Measurements from ENCODE around the gene MTX1. TPM values are rescaled to one million over a fixed set of nuclear protein-coding genes. Genes with fewer than 3 reads are reported as not detected.
"Not testable (repeated sequence)": the region's sequence is repeated elsewhere in the genome, so short reads cannot be mapped to it uniquely, and the experiment has no call there.

Gene MTX1
- total RNA-seq, 6 donors from 2014 or later: 23.0 to 68.4 (median 37.4) TPM

GRCh38 chr1:155187456-155187891 is 21.0 kb upstream of the MTX1 start:
- Histone ChIP-seq H3K4me1 (peaks cover 11 to 26% (median 16%) of the 10 kb centered on the region in 4 donors), H3K9me3 (no peaks in the 10 kb centered on the region), H3K4me3 (peak overlapping the region in 3 of 4 donors; percentile 23 to 50 (median 40)), H3K27ac (peak overlapping the region; percentile 44 to 84 (median 74)), H3K27me3 (no peaks in the 10 kb centered on the region), H3K36me3 (no peaks in the 10 kb centered on the region)
- TF ChIP-seq POLR2AphosphoS5 (IDR thresholded peaks at IDR 0.05): no peak
- TF ChIP-seq, protein P1, sequence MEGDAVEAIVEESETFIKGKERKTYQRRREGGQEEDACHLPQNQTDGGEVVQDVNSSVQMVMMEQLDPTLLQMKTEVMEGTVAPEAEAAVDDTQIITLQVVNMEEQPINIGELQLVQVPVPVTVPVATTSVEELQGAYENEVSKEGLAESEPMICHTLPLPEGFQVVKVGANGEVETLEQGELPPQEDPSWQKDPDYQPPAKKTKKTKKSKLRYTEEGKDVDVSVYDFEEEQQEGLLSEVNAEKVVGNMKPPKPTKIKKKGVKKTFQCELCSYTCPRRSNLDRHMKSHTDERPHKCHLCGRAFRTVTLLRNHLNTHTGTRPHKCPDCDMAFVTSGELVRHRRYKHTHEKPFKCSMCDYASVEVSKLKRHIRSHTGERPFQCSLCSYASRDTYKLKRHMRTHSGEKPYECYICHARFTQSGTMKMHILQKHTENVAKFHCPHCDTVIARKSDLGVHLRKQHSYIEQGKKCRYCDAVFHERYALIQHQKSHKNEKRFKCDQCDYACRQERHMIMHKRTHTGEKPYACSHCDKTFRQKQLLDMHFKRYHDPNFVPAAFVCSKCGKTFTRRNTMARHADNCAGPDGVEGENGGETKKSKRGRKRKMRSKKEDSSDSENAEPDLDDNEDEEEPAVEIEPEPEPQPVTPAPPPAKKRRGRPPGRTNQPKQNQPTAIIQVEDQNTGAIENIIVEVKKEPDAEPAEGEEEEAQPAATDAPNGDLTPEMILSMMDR (IDR thresholded peaks at IDR 0.05): peak in 1 of 6 experiments; percentile 1
- no peak for TF ChIP-seq EP300 (IDR thresholded peaks at IDR 0.05)
- TF ChIP-seq POLR2A (IDR thresholded peaks at IDR 0.05): peak in 1 of 4 donors; percentile 40
- DNase-seq: no peak
- 66 to 93% methylated on average over 3 to 16 of the region's 16 CpGs for WGBS, 2 donors
- ATAC-seq (ENCODE audit: low FRiP score in 2 of 2): peak in 1 of 2 donors; percentile 5

DNA sequence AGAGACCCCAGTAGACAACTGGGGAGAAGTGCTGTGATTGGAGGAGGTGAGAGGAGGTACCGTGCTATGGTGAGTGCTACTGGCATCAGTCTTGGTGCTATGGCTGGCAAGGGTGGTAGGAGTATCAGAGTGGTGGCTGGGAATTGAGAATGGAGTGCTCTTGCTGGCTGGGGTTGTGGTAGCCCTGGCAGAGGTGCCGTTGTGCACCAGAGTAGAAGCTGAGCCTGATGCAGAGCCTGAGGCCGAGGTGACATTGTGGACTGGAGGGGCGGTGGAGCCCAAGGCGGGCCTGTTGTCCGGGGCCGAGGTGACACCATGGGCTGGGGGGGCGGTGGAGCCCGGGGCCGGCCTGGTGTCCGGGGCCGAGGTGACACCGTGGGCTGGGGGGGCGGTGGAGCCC is 20.2 kb upstream of the MTX1 start:
- 71 to 83% methylated on average over 7 to 9 of the region's 14 CpGs for WGBS, 2 donors
- H3K4me3 ChIP-seq: peak overlapping the region in 3 of 4 donors; percentile 23 to 50 (median 40)
- peak overlapping the region in 3 of 4 donors; percentile 67 to 84 (median 81) for H3K27ac ChIP-seq
- no peak for ATAC-seq (ENCODE audit: low FRiP score in 2 of 2)
- H3K4me1 ChIP-seq: peaks cover 17 to 34% (median 22%) of the 10 kb centered on the region in 4 donors
- no peaks in the 10 kb centered on the region for H3K9me3 ChIP-seq
- DNase-seq: no peak
- no peaks in the 10 kb centered on the region for H3K27me3 ChIP-seq
- TF ChIP-seq, protein P1 (IDR thresholded peaks at IDR 0.05): no peak
- TF ChIP-seq POLR2A (IDR thresholded peaks at IDR 0.05) (peak in 1 of 4 donors; percentile 35), POLR2AphosphoS5 (IDR thresholded peaks at IDR 0.05) (no peak)
- no peaks in the 10 kb centered on the region for H3K36me3 ChIP-seq

DNA sequence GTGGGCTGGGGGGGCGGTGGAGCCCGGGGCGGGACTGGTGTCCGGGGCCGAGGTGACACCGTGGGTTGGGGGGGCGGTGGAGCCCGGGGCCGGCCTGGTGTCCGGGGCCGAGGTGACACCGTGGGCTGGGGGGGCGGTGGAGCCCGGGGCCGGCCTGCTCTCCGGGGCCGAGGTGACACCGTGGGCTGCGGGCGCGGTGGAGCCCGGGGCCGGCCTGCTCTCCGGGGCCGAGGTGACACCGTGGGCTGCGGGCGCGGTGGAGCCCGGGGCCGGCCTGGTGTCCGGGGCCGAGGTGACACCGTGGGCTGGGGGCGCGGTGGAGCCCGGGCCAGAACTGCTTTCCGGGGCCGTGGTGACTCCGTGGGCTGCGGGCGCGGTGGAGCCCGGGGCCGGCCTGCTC is 18.6 kb upstream of the MTX1 start:
- H3K4me1 ChIP-seq: peaks cover 29 to 47% (median 35%) of the 10 kb centered on the region in 4 donors
- not testable (repeated sequence) for H3K27me3 ChIP-seq; H3K9me3 ChIP-seq; H3K36me3 ChIP-seq; ATAC-seq (ENCODE audit: low FRiP score in 2 of 2)
- peak overlapping the region in 2 of 4 donors; percentile 77 to 81 for H3K27ac ChIP-seq
- peak overlapping the region in 3 of 4 donors; percentile 32 to 48 (median 44) for H3K4me3 ChIP-seq
- peak in 1 of 2 donors; percentile 87 for DNase-seq
- 65% methylated on average over 13 of the region's 45 CpGs; no CpG with 5 or more reads in 1 of the 2 donors for WGBS, 2 donors

DNA sequence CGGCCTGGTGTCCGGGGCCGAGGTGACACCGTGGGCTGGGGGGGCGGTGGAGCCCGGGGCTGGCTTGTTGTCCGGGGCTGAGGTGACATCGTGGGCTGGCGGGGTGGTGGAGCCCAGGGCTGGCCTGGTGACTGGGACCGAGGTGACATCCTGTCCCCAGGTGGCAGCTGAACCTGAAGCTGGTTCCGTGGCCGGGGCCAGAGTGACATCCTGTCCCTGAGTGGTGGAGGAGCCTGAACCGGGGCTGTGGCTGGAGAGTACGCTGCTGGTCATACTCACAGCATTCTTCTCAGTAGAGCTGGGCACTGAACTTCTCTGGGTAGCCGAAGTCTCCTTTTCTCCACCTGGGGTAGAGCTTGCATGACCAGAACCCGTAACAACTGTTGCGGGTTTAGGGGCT is 16.6 kb upstream of the MTX1 start:
- ATAC-seq (ENCODE audit: low FRiP score in 2 of 2) (no peak), DNase-seq (peak; percentile 41 to 82)
- H3K36me3 ChIP-seq: peaks cover 0 to under 1% (median 0%) of the 10 kb centered on the region in 4 donors
- no peaks in the 10 kb centered on the region for H3K9me3 ChIP-seq
- peaks cover 23 to 34% (median 27%) of the 10 kb centered on the region in 4 donors for H3K4me1 ChIP-seq
- H3K27me3 ChIP-seq: no peaks in the 10 kb centered on the region
- peak in 1 of 4 donors; percentile 6 for TF ChIP-seq POLR2A (IDR thresholded peaks at IDR 0.05)
- TF ChIP-seq POLR2AphosphoS5 (IDR thresholded peaks at IDR 0.05): no peak
- TF ChIP-seq, protein P1 (IDR thresholded peaks at IDR 0.05): no peak
- no peak for TF ChIP-seq EP300 (IDR thresholded peaks at IDR 0.05)
- H3K4me3 ChIP-seq: peak overlapping the region in 3 of 4 donors; percentile 58 to 69 (median 58)
- WGBS, 2 donors: 63 to 87% methylated on average over 9 to 14 of the region's 17 CpGs
- H3K27ac ChIP-seq: peak overlapping the region; percentile 90 to 96 (median 91)

GRCh38 chr1:155192346-155193274 is 15.9 kb upstream of the MTX1 start:
- no peaks in the 10 kb centered on the region for H3K27me3 ChIP-seq
- WGBS, 2 donors: 34 to 39% methylated on average over 14 to 16 of the region's 20 CpGs
- ATAC-seq (ENCODE audit: low FRiP score in 2 of 2) (peak; percentile 33 to 89), DNase-seq (peak; percentile 80 to 88)
- peak overlapping the region; percentile 90 to 96 (median 91) for H3K27ac ChIP-seq
- TF ChIP-seq POLR2A (IDR thresholded peaks at IDR 0.05): peak in 2 of 4 donors; percentile 74 to 85
- TF ChIP-seq POLR2AphosphoS5 (IDR thresholded peaks at IDR 0.05): peak; percentile 64 to 70
- peak in 1 of 4 donors; percentile 41 for TF ChIP-seq EP300 (IDR thresholded peaks at IDR 0.05)
- TF ChIP-seq, protein P1 (IDR thresholded peaks at IDR 0.05): no peak
- H3K9me3 ChIP-seq: no peaks in the 10 kb centered on the region
- H3K4me1 ChIP-seq: peaks cover 23 to 32% (median 27%) of the 10 kb centered on the region in 4 donors
- peak overlapping the region in 3 of 4 donors; percentile 58 to 69 (median 58) for H3K4me3 ChIP-seq
- H3K36me3 ChIP-seq: peaks cover 0 to 7% (median 0%) of the 10 kb centered on the region in 4 donors

All from upper lobe of left lung (tissue), 6 donors.